Endothelial cell of umbilical vein (primary cell): ENCODE data around the gene GALNT9. TPM values are rescaled to one million over a fixed set of nuclear protein-coding genes. Genes with fewer than 3 reads are reported as not detected.
"Not testable (repeated sequence)": the region's sequence is repeated elsewhere in the genome, so short reads cannot be mapped to it uniquely, and the experiment has no call there.

Source experiments
- Bru-seq: library from RNA; stranded (reverse); fragments of 400-500 nt; gene quantifications from one replicate; lab custom pipeline; 2021; lab: Mats Ljungman, UMichigan
- BruChase-seq, 2 experiments: library from RNA; stranded (reverse); fragments of 400-500 nt; gene quantifications; one replicate each; lab custom pipeline; 2021; lab: Mats Ljungman, UMichigan
- BruUV-seq: library from RNA; stranded (reverse); fragments of 400-500 nt; replicated peaks from 2 replicates; lab custom pipeline; 2021; lab: Mats Ljungman, UMichigan
- CTCF ChIA-PET: fragments of 300-600, 350-600 bp; sonication (Branson Sonifier 250); formaldehyde crosslinking; loops from one replicate; lab custom pipeline; 2021; ENCODE audit warnings: antibody characterized with exemption, inconsistent platforms; lab: Charles Lee
- POLR2A ChIA-PET: fragments of 300-600, 350-600 bp; sonication (Branson Sonifier 250); formaldehyde crosslinking; loops from one replicate; lab custom pipeline; 2021; ENCODE audit warnings: antibody characterized with exemption, inconsistent platforms; lab: Charles Lee
- DNase-seq: peaks from one replicate; pipeline ENCODE4 v3.0.0-alpha.2; 2011; ENCODE audit warnings: low read depth, low spot score
- FAIRE-seq: peaks from 2 replicates; lab custom pipeline; 2011; peaks lifted over from hg19 to GRCh38; lab: Jason Lieb, UNC
- H2AFZ ChIP-seq: 2 replicates; pipeline ENCODE4 v1.6.0; 2012; ENCODE audit warnings: low read depth, low read length, control low read depth, inconsistent platforms
- H3K27ac ChIP-seq: 2 replicates; pipeline ENCODE4 v1.5.1; 2011; ENCODE audit warnings: low read depth, mild to moderate bottlenecking, control low read depth, low read length, moderate library complexity; ENCODE audit not compliant: insufficient read depth
- H3K27me3 ChIP-seq, 2 experiments: 2 replicates each; pipeline versions ENCODE4 v1.6.0 to v1.6.1; 2011; ENCODE audit warnings: low read length in 2 of 2, mixed read lengths in 1 of 2; ENCODE audit not compliant: control insufficient read depth in 2 of 2, insufficient read depth in 2 of 2
- H3K36me3 ChIP-seq, 2 experiments: 2 replicates in 1 of 2; 3 replicates in 1 of 2; pipeline ENCODE4 v1.5.1; 2011; ENCODE audit warnings: low read length in 2 of 2, mild to moderate bottlenecking in 1 of 2, moderate library complexity in 1 of 2; ENCODE audit not compliant: control insufficient read depth in 2 of 2, insufficient read depth in 2 of 2; ENCODE audit errors: extremely low read depth in 1 of 2
- H3K4me1 ChIP-seq: 3 replicates; pipeline ENCODE4 v1.5.1; 2011; ENCODE audit warnings: mild to moderate bottlenecking, low read length; ENCODE audit not compliant: control insufficient read depth, insufficient read depth; ENCODE audit errors: extremely low read depth
- H3K4me2 ChIP-seq: 2 replicates; pipeline ENCODE4 v1.6.1; 2011; ENCODE audit warnings: low read length, control low read depth, mixed read lengths; ENCODE audit not compliant: insufficient read depth
- H3K4me3 ChIP-seq, 3 experiments: fragments of 200-600 bp in 1 of 3; sonication (generic), shearing (Covaris generic) in 1 of 3; replicated peaks in 1 of 3; 2 replicates each; pipeline ENCODE4 v1.5.1; 2011 to 2016; ENCODE audit warnings: control low read depth in 3 of 3, low read length in 3 of 3, mild to moderate bottlenecking in 2 of 3, inconsistent platforms in 1 of 3, low read depth in 1 of 3, moderate library complexity in 1 of 3; ENCODE audit not compliant: insufficient read depth in 1 of 3
- H3K79me2 ChIP-seq: 2 replicates; pipeline ENCODE4 v1.6.0; 2012; ENCODE audit warnings: low read length, inconsistent platforms; ENCODE audit not compliant: control insufficient read depth, insufficient read depth
- H3K9ac ChIP-seq: replicated peaks from 2 replicates; pipeline ENCODE3; 2011; ENCODE audit warnings: low read length, control low read depth; ENCODE audit not compliant: insufficient read depth; ENCODE audit errors: extremely low read depth
- H3K9me1 ChIP-seq: replicated peaks from 3 replicates; pipeline ENCODE4 v1.6.0; 2011; ENCODE audit warnings: mild to moderate bottlenecking, low read length; ENCODE audit not compliant: control insufficient read depth, insufficient read depth; ENCODE audit errors: extremely low read depth
- H3K9me3 ChIP-seq: replicated peaks from 2 replicates; pipeline ENCODE4 v1.5.1; 2012; ENCODE audit warnings: low read length, inconsistent platforms; ENCODE audit not compliant: control insufficient read depth, insufficient read depth
- H4K20me1 ChIP-seq: replicated peaks from 2 replicates; pipeline ENCODE3; 2011; ENCODE audit warnings: mild to moderate bottlenecking, low read length; ENCODE audit not compliant: control insufficient read depth, insufficient read depth; ENCODE audit errors: extremely low read depth
- dilution Hi-C: fragments of 300-500 bp; cut with MboI; formaldehyde crosslinking; loops from one replicate; pipeline ENCODE4 v1.15.0; 2019; ENCODE audit warnings: low sequenced_read_pairs; ENCODE audit not compliant: extremely low pct_ligation_motif_present
- intact Hi-C: fragments of 100-400 bp; cut with micrococcal nuclease; formaldehyde crosslinking; loops from one replicate; pipeline ENCODE4 v1.10.0; 2022
- long read RNA-seq: library from polyadenylated mRNA; stranded (forward); transcript quantifications from one replicate; pipeline ENCODE4 v2.0.0, GENCODE V29; 2021
- polyA minus RNA-seq, 3 experiments: library from RNA; depleted of rRNA, polyadenylated mRNA; stranded (reverse); fragments of >200 nt; gene quantifications; 1 replicate in 1 of 3; 2 replicates in 2 of 3; pipeline ENCODE4 v1.2.3, GENCODE V29; 2011
- polyA plus RNA-seq, 4 experiments: library from polyadenylated mRNA; depleted of rRNA in 3 of 4; stranded (reverse) in 3 of 4; unstranded in 1 of 4; fragments of >200 nt; gene quantifications; 2 replicates each; pipeline versions ENCODE4 v1.2.1 to v1.2.3, GENCODE V29; 2011 to 2012; ENCODE audit warnings: missing spikeins in 1 of 4
- total RNA-seq: library from RNA; stranded (reverse); gene quantifications from 2 replicates; pipeline ENCODE4 v1.2.3, GENCODE V29; 2021
- TF ChIP-seq, protein P1 (sequence below): IDR thresholded peaks from 2 replicates; pipeline ENCODE4 v1.6.1; 2011; ENCODE audit not compliant: insufficient read depth, insufficient read length

The GALNT9 gene
- 0.73 TPM in 1 of 2 replicates, not detected in the other for total RNA-seq
- polyA plus RNA-seq, result 0.06 and 0.14 TPM in 2 replicates
- 0.03 and 0.06 TPM in 2 replicates for polyA plus RNA-seq (2011; cell fraction: cytosol; rRNA removed)
- polyA plus RNA-seq (2011; cell fraction: nucleus; rRNA removed), result 0.16 and 0.27 TPM in 2 replicates
- 0.42 and 0.52 TPM in 2 replicates for polyA plus RNA-seq (2012)
- not detected in 2 replicates for polyA minus RNA-seq
- 2.3 TPM for polyA minus RNA-seq (2011; cell fraction: cytosol; rRNA and poly(A)+ RNA removed)
- not detected in 2 replicates for polyA minus RNA-seq (2011; cell fraction: nucleus; rRNA and poly(A)+ RNA removed)
- Bru-seq, nascent RNA, result percentile 4 among the genes with signal in this experiment
- BruChase-seq, experiment 1, labeled RNA remaining after a 6-hour chase, result percentile 1 among the genes with signal in this experiment
- percentile 2 among the genes with signal in this experiment for BruChase-seq, experiment 2, labeled RNA remaining after a 2-hour chase
- long read RNA-seq, partial matches to known transcripts, result 0 of 2 reads
- long read RNA-seq, other reads (novel, unspliced or antisense), result 2 of 2 reads

DNA sequence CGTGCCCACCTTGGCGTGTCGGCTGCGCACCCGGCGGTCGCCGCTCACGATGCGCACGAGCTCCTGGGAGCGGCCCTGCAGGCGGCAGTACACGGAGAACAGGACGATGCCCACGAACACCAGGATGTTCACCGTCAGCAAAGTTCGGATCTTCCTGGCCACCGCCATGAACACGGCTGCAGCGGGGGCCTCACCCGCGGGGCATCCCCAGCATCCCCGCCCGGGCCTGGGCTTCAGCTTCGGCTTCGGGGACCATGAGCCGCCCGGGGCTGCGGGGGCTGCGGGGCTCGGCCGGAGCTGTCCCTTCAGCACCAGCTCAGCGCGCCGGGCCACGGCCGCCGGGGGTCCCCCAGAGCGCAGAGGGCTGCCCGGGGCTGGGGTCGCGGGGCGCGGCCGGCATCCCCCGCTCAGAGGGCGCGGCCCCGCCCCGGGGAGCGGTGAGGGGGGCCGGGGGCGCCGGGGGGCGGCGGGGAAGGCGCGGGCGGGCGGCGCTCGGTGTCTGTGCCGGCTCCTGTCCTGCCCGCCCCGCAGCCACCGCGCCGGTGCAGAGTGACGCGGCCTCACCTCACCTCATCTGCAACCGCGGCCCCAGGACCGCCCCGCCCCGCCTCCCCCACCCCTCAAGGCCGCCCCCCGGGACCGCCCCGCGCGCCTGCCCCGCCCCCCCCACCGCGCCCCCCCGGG, at the start of gene GALNT9:
Gene GALNT9, minus strand, starts transcription at position 554 of the 684 bp plus-strand sequence. Its CDS starts 386 bp downstream, at position 168.
- Histone ChIP-seq H3K4me1 (no peaks in the 10 kb centered on the region), H3K9me3 (no peaks in the 10 kb centered on the region), H4K20me1 (no peaks in the 10 kb centered on the region), H3K36me3 (no peaks in the 10 kb centered on the region), H3K9me1 (no peaks in the 10 kb centered on the region), H3K27ac (no peak within 1 kb of the TSS), H3K9ac (no peak within 1 kb of the TSS), H3K4me2 (no peak within 1 kb of the TSS), H3K79me2 (no peaks in the 10 kb centered on the region), H2AFZ (no peak within 1 kb of the TSS), H3K27me3 (peaks cover 0 to 2% of the 10 kb centered on the region in 2 experiments), H3K4me3 (no peak within 1 kb of the TSS)
- dilution Hi-C loops (no loop called here), intact Hi-C loops (no loop called here)
- BruUV-seq, result no TSS peak
- TF ChIP-seq, protein P1, sequence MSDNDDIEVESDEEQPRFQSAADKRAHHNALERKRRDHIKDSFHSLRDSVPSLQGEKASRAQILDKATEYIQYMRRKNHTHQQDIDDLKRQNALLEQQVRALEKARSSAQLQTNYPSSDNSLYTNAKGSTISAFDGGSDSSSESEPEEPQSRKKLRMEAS, result no peak
- FAIRE-seq (no peak), DNase-seq (no peak)
- ChIA-PET CTCF (interaction anchor here (0.8 to 1.0 kb wide), 4 partner anchors 9 to 87 kb away, joined by 3 read pairs; no protein-coding TSS in a partner anchor), POLR2A (no interaction called here)

DNA sequence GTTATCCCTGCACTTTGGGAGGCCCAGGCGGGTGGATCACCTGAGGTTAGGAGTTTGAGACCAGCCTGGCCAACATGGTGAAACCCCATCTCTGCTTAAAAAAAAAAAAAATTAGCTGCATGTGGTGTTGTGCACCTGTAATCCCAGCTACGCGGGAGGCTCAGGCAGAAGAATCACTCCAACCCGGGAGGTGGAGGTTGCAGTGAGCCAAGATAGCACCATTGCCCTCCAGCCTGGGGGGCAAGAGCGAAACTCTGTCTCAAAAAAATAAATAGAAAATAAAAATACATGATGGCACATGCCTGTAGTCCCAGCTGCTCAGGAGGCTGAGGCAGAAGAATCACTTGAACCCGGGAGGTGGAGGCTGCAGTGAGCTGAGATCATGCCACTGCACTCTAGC, 49.7 kb upstream of the GALNT9 start:
- POLR2A ChIA-PET, result interaction anchor here (0.6 kb wide), 1 partner anchor 36 kb away, joined by 3 read pairs; no protein-coding TSS in a partner anchor
- H3K9me3 ChIP-seq, H3K27ac ChIP-seq, H3K4me2 ChIP-seq, dilution Hi-C loops, H2AFZ ChIP-seq, H3K9ac ChIP-seq, H3K4me1 ChIP-seq, intact Hi-C loops, H3K4me3 ChIP-seq, DNase-seq, H3K9me1 ChIP-seq, H3K79me2 ChIP-seq, FAIRE-seq, BruUV-seq, CTCF ChIA-PET, H4K20me1 ChIP-seq, H3K36me3 ChIP-seq, H3K27me3 ChIP-seq: not testable (repeated sequence)
